Neuronal stem cell (in vitro differentiated cells): ENCODE results near the gene RGL1.

Source experiments
- DNase-seq: peaks from one replicate; pipeline ENCODE4 v3.0.0-alpha.2; 2013; ENCODE audit warnings: low spot score
- H2AFZ ChIP-seq: one replicate; pipeline ENCODE4 v1.6.1; 2013; ENCODE audit warnings: mild to moderate bottlenecking, low read length, inconsistent platforms
- H2AK5ac ChIP-seq: 2 replicates; pipeline ENCODE4 v1.6.1; 2013; ENCODE audit warnings: low read depth, mild to moderate bottlenecking, inconsistent platforms, low read length, moderate library complexity, mixed read lengths
- H2BK120ac ChIP-seq: 2 replicates; pipeline ENCODE4 v1.6.1; 2013; ENCODE audit warnings: low read depth, mild to moderate bottlenecking, inconsistent platforms, low read length, moderate library complexity, mixed read lengths
- H2BK12ac ChIP-seq: one replicate; pipeline ENCODE4 v1.6.1; 2013; ENCODE audit warnings: low read length, inconsistent platforms
- H2BK15ac ChIP-seq: 2 replicates; pipeline ENCODE4 v1.6.1; 2013; ENCODE audit warnings: mild to moderate bottlenecking, low read length, inconsistent platforms, mixed read lengths
- H2BK5ac ChIP-seq: one replicate; pipeline ENCODE4 v1.6.1; 2013; ENCODE audit warnings: inconsistent platforms, mild to moderate bottlenecking, low read length, moderate library complexity
- H3K14ac ChIP-seq: one replicate; pipeline ENCODE4 v1.6.1; 2013; ENCODE audit warnings: low read length, inconsistent platforms
- H3K18ac ChIP-seq: 2 replicates; pipeline ENCODE4 v1.6.1; 2013; ENCODE audit warnings: low read length, inconsistent platforms
- H3K23ac ChIP-seq: 2 replicates; pipeline ENCODE4 v1.6.1; 2013; ENCODE audit warnings: low read depth, mild to moderate bottlenecking, mixed read lengths, low read length, inconsistent platforms; ENCODE audit not compliant: poor library complexity
- H3K27ac ChIP-seq: replicated peaks from 3 replicates; pipeline ENCODE4 v1.5.1; 2013; ENCODE audit warnings: low read length, inconsistent platforms
- H3K27me3 ChIP-seq, 3 experiments: 2 replicates each; pipeline ENCODE4 v1.6.1; 2013; ENCODE audit warnings: low read length in 3 of 3, mild to moderate bottlenecking in 2 of 3, inconsistent platforms in 1 of 3, low read depth in 1 of 3, mixed read lengths in 1 of 3, moderate library complexity in 1 of 3; ENCODE audit not compliant: control insufficient read depth in 3 of 3, insufficient read depth in 3 of 3
- H3K36me3 ChIP-seq, 2 donors: replicated peaks in 1 of 2; 2 replicates each; pipeline ENCODE4 v1.6.1; 2013; ENCODE audit warnings: low read length in 2 of 2; ENCODE audit not compliant: control insufficient read depth in 2 of 2, insufficient read depth in 2 of 2
- H3K4ac ChIP-seq: 2 replicates; pipeline ENCODE4 v1.6.1; 2013; ENCODE audit warnings: inconsistent platforms, mild to moderate bottlenecking, low read length, moderate library complexity
- H3K4me1 ChIP-seq, 2 donors: 1 replicate in 1 of 2; 2 replicates in 1 of 2; pipeline ENCODE4 v1.6.1; 2013; ENCODE audit warnings: low read length in 2 of 2, low read depth in 1 of 2; ENCODE audit not compliant: control insufficient read depth in 2 of 2, insufficient read depth in 1 of 2
- H3K4me2 ChIP-seq: one replicate; pipeline ENCODE4 v1.6.1; 2013; ENCODE audit warnings: mild to moderate bottlenecking, low read length, inconsistent platforms; ENCODE audit not compliant: insufficient read depth, poor library complexity, severe bottlenecking
- H3K4me3 ChIP-seq, 2 donors: 2 replicates each; pipeline ENCODE4 v1.5.1; 2013; ENCODE audit warnings: low read length in 2 of 2, mild to moderate bottlenecking in 2 of 2, inconsistent platforms in 1 of 2, moderate library complexity in 1 of 2
- H3K79me1 ChIP-seq: one replicate; pipeline ENCODE4 v1.6.1; 2013; ENCODE audit warnings: low read depth, mild to moderate bottlenecking, inconsistent platforms, low read length, moderate library complexity
- H3K9ac ChIP-seq: one replicate; pipeline ENCODE4 v1.6.1; 2013; ENCODE audit warnings: mild to moderate bottlenecking, low read depth, low read length, inconsistent platforms; ENCODE audit not compliant: poor library complexity
- H3K9me3 ChIP-seq, 2 donors: replicated peaks in 1 of 2; 2 replicates each; pipeline versions ENCODE3 to v1.6.1; 2013; ENCODE audit warnings: low read length in 2 of 2, mild to moderate bottlenecking in 2 of 2, inconsistent platforms in 1 of 2, low read depth in 1 of 2, mixed read lengths in 1 of 2, moderate library complexity in 1 of 2; ENCODE audit not compliant: control insufficient read depth in 2 of 2, insufficient read depth in 1 of 2
- H4K8ac ChIP-seq: one replicate; pipeline ENCODE4 v1.6.1; 2013; ENCODE audit warnings: low read depth, mild to moderate bottlenecking, inconsistent platforms, low read length, moderate library complexity
- H4K91ac ChIP-seq: one replicate; pipeline ENCODE4 v1.6.1; 2013; ENCODE audit warnings: low read length, low read depth, mild to moderate bottlenecking, inconsistent platforms; ENCODE audit not compliant: poor library complexity
- WGBS, 2 donors: extraction: QIAGEN DNeasy Blood & Tissue Kit; methylation state at CpG; one replicate each; pipeline ENCODE4 v1.1.7; 2013; ENCODE audit warnings: missing lambda C conversion rate in 2 of 2, mixed read lengths in 1 of 2; ENCODE audit not compliant: insufficient read length in 2 of 2, insufficient replicate concordance in 1 of 2; ENCODE audit errors: extremely low coverage in 2 of 2; 5-methylcytosine and 5-hydroxymethylcytosine counted together

RGL1 gene

GRCh38 chr1:183869230-183869629 lies 64.3 kb downstream of the RGL1 start:
- H3K4me3 ChIP-seq: no peak overlapping the region
- no peak overlapping the region for H2BK12ac ChIP-seq
- peaks cover 3 to 12% of the 10 kb centered on the region in 2 donors for H3K36me3 ChIP-seq
- no peak overlapping the region for H3K18ac ChIP-seq
- no peak overlapping the region for H2BK120ac ChIP-seq
- H4K91ac ChIP-seq: no peak overlapping the region
- H3K4me2 ChIP-seq: no peak overlapping the region
- H3K9ac ChIP-seq: no peak overlapping the region
- no peak overlapping the region for H2BK15ac ChIP-seq
- H2AFZ ChIP-seq: no peak overlapping the region
- no CpG with 5 or more reads among the region's 3 CpGs for WGBS, 2 donors
- H3K27ac ChIP-seq: no peak overlapping the region
- H3K27me3 ChIP-seq: no peaks in the 10 kb centered on the region
- H3K14ac ChIP-seq: no peak overlapping the region
- H3K4me1 ChIP-seq: peaks cover 14 to 24% of the 10 kb centered on the region in 2 donors
- H3K23ac ChIP-seq: no peak overlapping the region
- no peaks in the 10 kb centered on the region for H3K79me1 ChIP-seq
- H3K4ac ChIP-seq: no peak overlapping the region
- peaks cover 0 to 3% of the 10 kb centered on the region in 2 donors for H3K9me3 ChIP-seq
- no peak for DNase-seq
- H2AK5ac ChIP-seq: no peak overlapping the region
- H4K8ac ChIP-seq: no peak overlapping the region
- H2BK5ac ChIP-seq: no peak overlapping the region

DNA sequence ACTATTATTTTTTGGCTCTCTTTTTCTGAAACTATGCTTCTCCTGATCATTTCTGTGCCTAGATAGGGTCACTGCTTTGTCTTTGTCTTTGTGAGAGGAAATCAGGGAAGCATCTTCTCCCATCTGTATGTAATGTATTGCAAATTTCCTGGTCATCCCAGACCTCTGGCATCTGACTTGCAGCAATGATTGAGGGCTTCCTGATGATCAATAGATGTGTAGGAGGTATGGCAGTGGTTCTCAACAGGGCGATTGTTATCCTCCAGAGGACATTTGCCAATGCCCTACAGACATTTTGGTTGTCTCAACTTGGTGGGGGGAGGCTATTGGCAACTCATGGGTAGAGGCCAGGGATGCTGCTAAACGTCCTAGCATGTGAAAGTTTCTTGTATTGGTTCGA lies 64.7 kb downstream of the RGL1 start:
- H3K9ac ChIP-seq: no peak overlapping the region
- no peak overlapping the region for H3K18ac ChIP-seq
- H2BK12ac ChIP-seq: no peak overlapping the region
- H4K91ac ChIP-seq: no peak overlapping the region
- no peaks in the 10 kb centered on the region for H3K27me3 ChIP-seq
- no peak for DNase-seq
- no peak overlapping the region for H2BK15ac ChIP-seq
- H3K14ac ChIP-seq: no peak overlapping the region
- no peak overlapping the region for H3K23ac ChIP-seq
- peak overlapping the region; percentile 25 for H3K27ac ChIP-seq
- H3K4me1 ChIP-seq: peaks cover 14 to 24% of the 10 kb centered on the region in 2 donors
- WGBS, 2 donors: no CpG with 5 or more reads among the region's 3 CpGs
- no peak overlapping the region for H3K4ac ChIP-seq
- no peak overlapping the region for H4K8ac ChIP-seq
- no peak overlapping the region for H2AK5ac ChIP-seq
- H2BK5ac ChIP-seq: no peak overlapping the region
- no peak overlapping the region for H3K4me2 ChIP-seq
- peaks cover 0 to 3% of the 10 kb centered on the region in 2 donors for H3K9me3 ChIP-seq
- H2BK120ac ChIP-seq: no peak overlapping the region
- H2AFZ ChIP-seq: no peak overlapping the region
- no peaks in the 10 kb centered on the region for H3K79me1 ChIP-seq
- H3K36me3 ChIP-seq: peaks cover 3 to 14% of the 10 kb centered on the region in 2 donors
- H3K4me3 ChIP-seq: no peak overlapping the region

- Histone ChIP-seq H3K23ac (no peak overlapping the region), H3K27me3 (no peaks in the 10 kb centered on the region), H4K91ac (no peak overlapping the region), H2AK5ac (no peak overlapping the region), H3K4me1 (peaks cover 14 to 24% of the 10 kb centered on the region in 2 donors), H2BK12ac (no peak overlapping the region), H2BK5ac (no peak overlapping the region), H3K14ac (no peak overlapping the region), H3K27ac (no peak overlapping the region), H3K4ac (no peak overlapping the region), H2AFZ (no peak overlapping the region), H4K8ac (no peak overlapping the region), H3K9me3 (peaks cover 0 to 3% of the 10 kb centered on the region in 2 donors), H3K9ac (no peak overlapping the region), H3K18ac (no peak overlapping the region), H2BK15ac (no peak overlapping the region), H3K4me2 (no peak overlapping the region), H3K36me3 (peaks cover 3 to 14% of the 10 kb centered on the region in 2 donors), H3K4me3 (no peak overlapping the region), H2BK120ac (no peak overlapping the region), H3K79me1 (no peaks in the 10 kb centered on the region)
- WGBS, 2 donors: no CpG with 5 or more reads among the region's 15 CpGs
- DNase-seq: no peak
These were observed 65.6 kb downstream of the RGL1 start for GRCh38 chr1:183870351-183871077.

DNA sequence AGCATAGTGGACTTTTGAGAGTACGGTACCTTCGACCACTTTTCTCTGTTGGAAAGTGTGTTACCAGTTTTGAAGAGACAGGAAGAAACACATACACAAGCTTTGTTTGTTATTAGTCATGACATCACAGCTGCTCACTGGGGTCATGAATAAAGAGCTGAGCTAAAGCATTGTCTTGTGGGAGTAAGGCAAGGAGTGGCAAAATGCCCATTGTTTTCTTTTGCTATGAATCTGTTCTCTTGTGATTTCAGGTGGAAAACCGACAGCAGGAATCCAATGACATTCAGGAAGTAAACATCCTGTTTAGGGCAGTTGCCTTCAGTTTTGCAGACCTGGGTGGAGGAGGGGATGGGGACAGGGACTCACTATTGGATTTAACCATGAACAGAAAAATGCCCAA lies 66.2 kb downstream of the RGL1 start:
- no peak overlapping the region for H2BK5ac ChIP-seq
- no peak overlapping the region for H3K18ac ChIP-seq
- H4K8ac ChIP-seq: no peak overlapping the region
- H2BK120ac ChIP-seq: no peak overlapping the region
- no peak for DNase-seq
- H3K4ac ChIP-seq: no peak overlapping the region
- H3K4me1 ChIP-seq: peaks cover 14 to 26% of the 10 kb centered on the region in 2 donors
- no peak overlapping the region for H3K27ac ChIP-seq
- WGBS, 2 donors: no CpG with 5 or more reads among the region's 3 CpGs
- no peak overlapping the region for H2AFZ ChIP-seq
- H2BK12ac ChIP-seq: no peak overlapping the region
- no peak overlapping the region for H3K23ac ChIP-seq
- H3K4me2 ChIP-seq: no peak overlapping the region
- H3K9ac ChIP-seq: no peak overlapping the region
- H4K91ac ChIP-seq: no peak overlapping the region
- no peaks in the 10 kb centered on the region for H3K27me3 ChIP-seq
- H2AK5ac ChIP-seq: no peak overlapping the region
- H2BK15ac ChIP-seq: no peak overlapping the region
- no peak overlapping the region for H3K4me3 ChIP-seq
- peaks cover 0 to 3% of the 10 kb centered on the region in 2 donors for H3K9me3 ChIP-seq
- H3K79me1 ChIP-seq: no peaks in the 10 kb centered on the region
- H3K14ac ChIP-seq: no peak overlapping the region
- peaks cover 3 to 12% of the 10 kb centered on the region in 2 donors for H3K36me3 ChIP-seq
